HepG2 (cell line): Measurements from ENCODE around the gene SPHK1. TPM values are rescaled to one million over a fixed set of nuclear protein-coding genes. Genes with fewer than 3 reads are reported as not detected.

Experiments used
- ATAC-seq: fragments of 200-7000 bp; cut with Tn5 transposase; 3 replicates; pipeline ENCODE4 v1.9.1; 2020; ENCODE audit warnings: mild to moderate bottlenecking, moderate library complexity
- BruUV-seq: library from RNA; stranded (reverse); fragments of 400-500 nt; replicated peaks from 2 replicates; lab custom pipeline; 2021; lab: Mats Ljungman, UMichigan
- CTCF ChIA-PET: fragments of 300-600 bp; formaldehyde crosslinking; extraction: SDS; loops from one replicate; lab custom pipeline; 2021; ENCODE audit warnings: low total read pairs, inconsistent platforms, low intra/inter-chr PET ratio; lab: Yijun Ruan, JAX
- POLR2A ChIA-PET: fragments of 350-600 bp; sonication (Branson Sonifier 250); formaldehyde crosslinking; loops from one replicate; lab custom pipeline; 2020; ENCODE audit warnings: antibody characterized with exemption, inconsistent platforms; lab: Yijun Ruan, JAX
- DNase-seq: peaks from one replicate; pipeline ENCODE4 v3.0.0-alpha.2; 2015; ENCODE audit warnings: low spot score
- FAIRE-seq: peaks from 3 replicates; lab custom pipeline; 2011; peaks lifted over from hg19 to GRCh38; lab: Jason Lieb, UNC
- H2AFZ ChIP-seq: one replicate; pipeline ENCODE4 v1.6.1; 2011; ENCODE audit warnings: low read length, inconsistent platforms
- H3K27ac ChIP-seq: fragments of 300-600 bp; 3 replicates; pipeline ENCODE4 v1.8.0; 2011; ENCODE audit warnings: mixed run types, mild to moderate bottlenecking, mixed read lengths, low read length, inconsistent platforms; ENCODE audit not compliant: insufficient read depth; ENCODE audit errors: extremely low read length
- H3K27me3 ChIP-seq, 2 experiments: fragments of 200-600 bp in 1 of 2; 2 replicates in 1 of 2; 3 replicates in 1 of 2; pipeline versions ENCODE4 v1.6.0 to v1.8.0; 2011; ENCODE audit warnings: low read length in 2 of 2, mild to moderate bottlenecking in 2 of 2, moderate library complexity in 2 of 2, inconsistent platforms in 1 of 2; ENCODE audit not compliant: insufficient read depth in 2 of 2, control insufficient read depth in 1 of 2
- H3K36me3 ChIP-seq, 2 experiments: fragments of 200-600 bp in 1 of 2; replicated peaks in 1 of 2; 2 replicates in 1 of 2; 3 replicates in 1 of 2; pipeline versions ENCODE4 v1.5.1 to v1.8.0; 2011; ENCODE audit warnings: low read length in 2 of 2, inconsistent platforms in 1 of 2; ENCODE audit not compliant: insufficient read depth in 2 of 2, control insufficient read depth in 1 of 2
- H3K4me1 ChIP-seq: 2 replicates; pipeline ENCODE4 v1.5.1; 2012; ENCODE audit warnings: low read length, inconsistent platforms; ENCODE audit not compliant: insufficient read depth
- H3K4me2 ChIP-seq: 2 replicates; pipeline ENCODE4 v1.6.0; 2011; ENCODE audit warnings: low read depth, low read length, inconsistent platforms
- H3K4me3 ChIP-seq, 3 experiments: fragments of 200-600 bp in 1 of 3; sonication (generic), shearing (Covaris generic) in 1 of 3; replicated peaks in 1 of 3; 2 replicates each; pipeline ENCODE4 v1.5.1; 2011 to 2016; ENCODE audit warnings: low read length in 3 of 3, inconsistent platforms in 2 of 3, low read depth in 2 of 3, mild to moderate bottlenecking in 2 of 3, control low read depth in 1 of 3, mixed read lengths in 1 of 3; ENCODE audit not compliant: insufficient read depth in 1 of 3
- H3K79me2 ChIP-seq: one replicate; pipeline ENCODE4 v1.6.1; 2011; ENCODE audit warnings: low read length, inconsistent platforms; ENCODE audit not compliant: insufficient read depth
- H3K9ac ChIP-seq: 2 replicates; pipeline ENCODE4 v1.6.0; 2011; ENCODE audit warnings: mild to moderate bottlenecking, low read depth, low read length, inconsistent platforms; ENCODE audit not compliant: insufficient read depth
- H3K9me3 ChIP-seq: 2 replicates; pipeline ENCODE4 v1.5.1; 2012; ENCODE audit warnings: mild to moderate bottlenecking, low read length
- H4K20me1 ChIP-seq: 2 replicates; pipeline ENCODE4 v1.6.0; 2011; ENCODE audit warnings: inconsistent platforms, mild to moderate bottlenecking, low read length, moderate library complexity; ENCODE audit not compliant: insufficient read depth
- AGO2 ChIP-seq: fragments of 200-400 bp; formaldehyde crosslinking; optimal IDR thresholded peaks from 2 replicates; pipeline ENCODE3; 2017; ENCODE audit warnings: mild to moderate bottlenecking, low read depth, low read length, moderate library complexity
- BHLHE40 ChIP-seq: IDR thresholded peaks from 2 replicates; pipeline ENCODE4 v1.6.1; 2011; ENCODE audit warnings: low read length, improper control_type of control experiment
- HOXA5 ChIP-seq: sonication (generic); formaldehyde crosslinking; IDR thresholded peaks from 2 replicates; pipeline ENCODE4 v1.4.0; 2020; ENCODE audit warnings: missing genetic modification reagents
- MEF2D ChIP-seq: sonication (generic); formaldehyde crosslinking; IDR thresholded peaks from 2 replicates; pipeline ENCODE4 v1.5.1; 2020; ENCODE audit warnings: mild to moderate bottlenecking, missing genetic modification reagents
- MIER2 ChIP-seq: IDR thresholded peaks from 2 replicates; pipeline ENCODE4 v1.6.1; 2016; ENCODE audit warnings: missing biosample characterization, missing genetic modification reagents
- MTA1 ChIP-seq: sonication (generic); formaldehyde crosslinking; IDR thresholded peaks from 2 replicates; pipeline ENCODE4 v1.4.0; 2020; ENCODE audit warnings: missing genetic modification reagents, mild to moderate bottlenecking, borderline replicate concordance
- NFE2 ChIP-seq: sonication (generic); formaldehyde crosslinking; IDR thresholded peaks from 2 replicates; pipeline ENCODE4 v1.4.0; 2020; ENCODE audit warnings: missing genetic modification reagents
- NR2F2 ChIP-seq: IDR thresholded peaks from 2 replicates; pipeline ENCODE4 v1.6.1; 2012; ENCODE audit warnings: low read depth, inconsistent platforms, borderline replicate concordance
- PHF8 ChIP-seq: sonication (generic); formaldehyde crosslinking; IDR thresholded peaks from 2 replicates; pipeline ENCODE4 v1.5.0; 2020; ENCODE audit warnings: missing genetic modification reagents
- SIN3A ChIP-seq: IDR thresholded peaks from 2 replicates; pipeline ENCODE4 v1.6.1; 2011; ENCODE audit warnings: low read depth, mild to moderate bottlenecking, control low read depth, low read length, borderline replicate concordance
- THAP9 ChIP-seq: sonication (generic); formaldehyde crosslinking; IDR thresholded peaks from 2 replicates; pipeline ENCODE4; 2020; ENCODE audit warnings: missing genetic modification reagents, mild to moderate bottlenecking, borderline replicate concordance
- YEATS2 ChIP-seq: sonication (generic); formaldehyde crosslinking; IDR thresholded peaks from 2 replicates; pipeline ENCODE4 v1.4.0; 2020; ENCODE audit warnings: missing genetic modification reagents, borderline replicate concordance
- ZBTB34 ChIP-seq: sonication (generic); formaldehyde crosslinking; IDR thresholded peaks from 2 replicates; pipeline ENCODE4 v1.8.0; 2022; ENCODE audit warnings: mild to moderate bottlenecking, missing genetic modification reagents
- ZFP1 ChIP-seq: IDR thresholded peaks from 2 replicates; pipeline ENCODE4 v1.6.1; 2016
- ZNF10 ChIP-seq: sonication (generic); formaldehyde crosslinking; IDR thresholded peaks from 2 replicates; pipeline ENCODE4 v1.4.0; 2020; ENCODE audit warnings: mild to moderate bottlenecking, low read depth, missing genetic modification reagents, borderline replicate concordance
- ZNF17 ChIP-seq: sonication (generic); formaldehyde crosslinking; IDR thresholded peaks from 2 replicates; pipeline ENCODE4 v1.5.0; 2020; ENCODE audit warnings: mild to moderate bottlenecking, missing genetic modification reagents
- ZNF549 ChIP-seq: sonication (generic); formaldehyde crosslinking; IDR thresholded peaks from 2 replicates; pipeline ENCODE4 v1.5.0; 2020; ENCODE audit warnings: missing genetic modification reagents
- ZNF556 ChIP-seq: sonication (generic); formaldehyde crosslinking; IDR thresholded peaks from 2 replicates; pipeline ENCODE4 v1.4.0; 2020; ENCODE audit warnings: mild to moderate bottlenecking, missing genetic modification reagents, borderline replicate concordance
- ZNF589 ChIP-seq: sonication (generic); formaldehyde crosslinking; conservative IDR thresholded peaks from 2 replicates; pipeline ENCODE4 v1.8.0; 2022; ENCODE audit warnings: mild to moderate bottlenecking, moderate library complexity, missing genetic modification reagents
- ZNF670 ChIP-seq: sonication (generic); formaldehyde crosslinking; IDR thresholded peaks from 2 replicates; pipeline ENCODE4 v1.8.0; 2022; ENCODE audit warnings: mild to moderate bottlenecking, missing genetic modification reagents, borderline replicate concordance
- ZNF777 ChIP-seq: sonication (generic); formaldehyde crosslinking; IDR thresholded peaks from 2 replicates; pipeline ENCODE4 v1.4.0; 2020; ENCODE audit warnings: missing genetic modification reagents
- WGBS: methylation state at CpG from one replicate; pipeline ENCODE4 v1.1.6; 2017; ENCODE audit warnings: low lambda C conversion rate; 5-methylcytosine and 5-hydroxymethylcytosine counted together
- in situ Hi-C: cut with HindIII; loops from 2 replicates; pipeline ENCODE4 v1.10.0; 2017; ENCODE audit warnings: low pct_unique_long_range_greater_than_20kb; ENCODE audit not compliant: extremely low pct_ligation_motif_present
- intact Hi-C: fragments of 100-400 bp; cut with micrococcal nuclease; formaldehyde crosslinking; loops from one replicate; pipeline ENCODE4 v1.10.0; 2022; ENCODE audit not compliant: unreplicated experiment
- polyA plus RNA-seq, 8 experiments: library from polyadenylated mRNA; depleted of rRNA in 3 of 8; stranded (reverse) in 7 of 8; unstranded in 1 of 8; fragments of >200 nt; fragmentation: Illumina TruSeq in 4 of 8; extraction: Trizol in 4 of 8; gene quantifications; 2 replicates each; pipeline versions ENCODE4 v1.2.1 to v1.2.3, GENCODE V29; 2011 to 2016; ENCODE audit warnings: low read depth in 4 of 8, missing spikeins in 1 of 8, mixed read lengths in 1 of 8; ENCODE audit not compliant: insufficient read depth in 1 of 8
- total RNA-seq, 5 experiments: library from RNA; depleted of rRNA; stranded (reverse); fragments of >200 nt; fragmentation: Illumina TruSeq; extraction: Trizol; gene quantifications; 2 replicates each; pipeline ENCODE4 v1.2.3, GENCODE V29; 2016; ENCODE audit warnings: low read depth in 1 of 5

SPHK1 gene
- total and polyA plus RNA-seq, 2 of the 13 experiments (the other 11 are each of a cell fraction or from before 2014, with no cell fraction given): 129 to 160 TPM

- 0 out of 2 replicates have a peak, but pooled peaks have one; percentile 7 for TF ChIP-seq MTA1 (CRISPR knock-in tag)
Measured at GRCh38 chr17:76379275-76379641, 5.2 kb upstream of the SPHK1 start (continued).

GRCh38 chr17:76379646-76380376, 4.6 kb upstream of the SPHK1 start:
- DNase-seq (no peak), ATAC-seq (no peak), FAIRE-seq (no peak)
- peak overlapping the region; percentile 33 for H3K9ac ChIP-seq
- peaks cover 70% of the 10 kb centered on the region for H3K4me1 ChIP-seq
- in situ Hi-C loops: no loop called here
- peak overlapping the region; percentile 100 for H3K27ac ChIP-seq
- H2AFZ ChIP-seq: no peak overlapping the region
- ChIA-PET POLR2A (interaction anchor here (7.0 to 20.9 kb wide), 3 partner anchors 20 to 73 kb away, joined by 79 to 1379 read pairs (median 89); partner anchors contain the start of genes PRPSAP1 and QRICH2), CTCF (no interaction called here)
- H3K27me3 ChIP-seq: no peaks in the 10 kb centered on the region; a peak in 1 of 5 replicates
- H3K4me2 ChIP-seq: peak overlapping the region; percentile 99
- WGBS: 87% methylated on average over 21 of the region's 21 CpGs
- H3K4me3 ChIP-seq: peak overlapping the region in 1 of 3 experiments; percentile 20; a peak in 2 of 6 replicates
- no TSS peak for BruUV-seq
- H4K20me1 ChIP-seq: no peaks in the 10 kb centered on the region
- H3K9me3 ChIP-seq: no peaks in the 10 kb centered on the region
- H3K79me2 ChIP-seq: peaks cover 65% of the 10 kb centered on the region
- peaks cover 0 to 5% of the 10 kb centered on the region in 2 experiments; a peak in 2 of 5 replicates for H3K36me3 ChIP-seq
- intact Hi-C loops: no loop called here
- TF ChIP-seq HOXA5 (CRISPR knock-in tag) (no peak), ZNF589 (CRISPR knock-in tag) (no peak), ZNF777 (CRISPR knock-in tag) (no peak), ZFP1 (CRISPR knock-in tag) (no peak), MIER2 (no peak), NR2F2 (no peak), BHLHE40 (no peak), ZNF549 (CRISPR knock-in tag) (no peak), MEF2D (no peak), ZNF17 (CRISPR knock-in tag) (no peak), SIN3A (no peak), AGO2 (peak; percentile 70), ZNF670 (CRISPR knock-in tag) (no peak), PHF8 (CRISPR knock-in tag) (no peak), ZNF10 (CRISPR knock-in tag) (no peak), ZNF556 (CRISPR knock-in tag) (0 out of 2 replicates have a peak, but pooled peaks have one; percentile 17), THAP9 (CRISPR knock-in tag) (no peak), NFE2 (CRISPR knock-in tag) (no peak), YEATS2 (CRISPR knock-in tag) (no peak), ZBTB34 (CRISPR knock-in tag) (0 out of 2 replicates have a peak, but pooled peaks have one; percentile 6)
